GM12872 (cell line): Measurements from ENCODE around the gene GFOD1.

Experiments
- CTCF ChIP-seq: IDR thresholded peaks from 3 replicates; pipeline ENCODE4 v1.5.1; 2011; ENCODE audit warnings: low read depth, mild to moderate bottlenecking, low read length, moderate library complexity; ENCODE audit not compliant: insufficient read depth

The GFOD1 gene

GRCh38 chr6:13397359-13398068, 89.9 kb downstream of the GFOD1 start:
- no peak for TF ChIP-seq CTCF

GRCh38 chr6:13396241-13396792, 91.1 kb downstream of the GFOD1 start:
- no peak for TF ChIP-seq CTCF

- TF ChIP-seq CTCF: no peak
Measured at GRCh38 chr6:13395272-13396237, 91.8 kb downstream of the GFOD1 start.

- no peak for TF ChIP-seq CTCF
Measured at GRCh38 chr6:13392462-13392861, 94.9 kb downstream of the GFOD1 start.

- TF ChIP-seq CTCF: no peak
Measured at GRCh38 chr6:13391537-13391936, 95.9 kb downstream of the GFOD1 start.

- no peak for TF ChIP-seq CTCF
Measured at GRCh38 chr6:13390658-13391057, 96.7 kb downstream of the GFOD1 start.

- TF ChIP-seq CTCF: no peak
Measured at GRCh38 chr6:13384966-13385365, 102.4 kb downstream of the GFOD1 start.
